HUES48 (cell line): Measurements from ENCODE around the gene MFN1.
"Not testable (repeated sequence)": the region's sequence is repeated elsewhere in the genome, so short reads cannot be mapped to it uniquely, and the experiment has no call there.

Experiments used
- H3K27ac ChIP-seq: one replicate; pipeline ENCODE4 v1.7.0; 2013; ENCODE audit warnings: low read depth, low read length, inconsistent platforms
- H3K27me3 ChIP-seq: 2 replicates; pipeline ENCODE4 v1.6.1; 2013; ENCODE audit warnings: mild to moderate bottlenecking, low read length; ENCODE audit not compliant: control insufficient read depth, insufficient read depth
- H3K36me3 ChIP-seq: 2 replicates; pipeline ENCODE4 v1.6.1; 2013; ENCODE audit warnings: low read length; ENCODE audit not compliant: control insufficient read depth, insufficient read depth
- H3K4me1 ChIP-seq: 2 replicates; pipeline ENCODE4 v1.6.1; 2013; ENCODE audit warnings: mild to moderate bottlenecking, low read length; ENCODE audit not compliant: control insufficient read depth, insufficient read depth
- H3K4me3 ChIP-seq: 2 replicates; pipeline ENCODE4 v1.5.1; 2013; ENCODE audit warnings: mild to moderate bottlenecking, low read depth, low read length
- H3K9ac ChIP-seq: 2 replicates; pipeline ENCODE4 v1.6.1; 2013; ENCODE audit warnings: mild to moderate bottlenecking, low read depth, low read length, moderate library complexity
- H3K9me3 ChIP-seq: 2 replicates; pipeline ENCODE4 v1.6.1; 2013; ENCODE audit warnings: low read length; ENCODE audit not compliant: control insufficient read depth, insufficient read depth

The MFN1 gene

GRCh38 chr3:179347345-179348194 lies at the start of gene MFN1:
MFN1 (plus strand) TSS chr3:179347709; CDS start chr3:179348852, 1,143 bp downstream.
- no peaks in the 10 kb centered on the region for H3K9me3 ChIP-seq
- H3K9ac ChIP-seq: peak within 1 kb of the TSS; percentile 57
- H3K27ac ChIP-seq: peak within 1 kb of the TSS; percentile 76
- no peaks in the 10 kb centered on the region for H3K27me3 ChIP-seq
- 0 out of 2 replicates have a peak, but pooled peaks cover 4% of the 10 kb centered on the region for H3K4me1 ChIP-seq
- peaks cover 21% of the 10 kb centered on the region for H3K36me3 ChIP-seq
- peak within 1 kb of the TSS; percentile 98 for H3K4me3 ChIP-seq

- no peak overlapping the region for H3K9ac ChIP-seq
- H3K36me3 ChIP-seq: no peaks in the 10 kb centered on the region
- H3K9me3 ChIP-seq: no peaks in the 10 kb centered on the region
- peaks cover 7% of the 10 kb centered on the region; the same call in 1 of the 2 replicates for H3K4me1 ChIP-seq
- H3K27ac ChIP-seq: no peak overlapping the region
- no peaks in the 10 kb centered on the region for H3K27me3 ChIP-seq
- no peak overlapping the region for H3K4me3 ChIP-seq
Measured at GRCh38 chr3:179297971-179298725, 49.4 kb upstream of the MFN1 start.

- Histone ChIP-seq H3K27me3 (no peaks in the 10 kb centered on the region), H3K9ac (no peak overlapping the region), H3K4me1 (peaks cover 7% of the 10 kb centered on the region; the same call in 1 of the 2 replicates), H3K36me3 (no peaks in the 10 kb centered on the region), H3K9me3 (no peaks in the 10 kb centered on the region; the same call in 1 of the 2 replicates), H3K4me3 (no peak overlapping the region), H3K27ac (no peak overlapping the region)
Measured at GRCh38 chr3:179299316-179299715, 48.2 kb upstream of the MFN1 start.

GRCh38 chr3:179299999-179300613 lies 47.4 kb upstream of the MFN1 start:
- H3K36me3 ChIP-seq: no peaks in the 10 kb centered on the region
- no peaks in the 10 kb centered on the region for H3K27me3 ChIP-seq
- H3K9me3 ChIP-seq: no peaks in the 10 kb centered on the region; the same call in 1 of the 2 replicates
- H3K27ac ChIP-seq: no peak overlapping the region
- no peak overlapping the region for H3K9ac ChIP-seq
- H3K4me1 ChIP-seq: peaks cover 7% of the 10 kb centered on the region; the same call in 1 of the 2 replicates
- H3K4me3 ChIP-seq: no peak overlapping the region

- Histone ChIP-seq H3K36me3 (no peaks in the 10 kb centered on the region), H3K4me3 (no peak overlapping the region), H3K9me3 (no peaks in the 10 kb centered on the region; the same call in 1 of the 2 replicates), H3K9ac (no peak overlapping the region), H3K4me1 (no peaks in the 10 kb centered on the region), H3K27me3 (no peaks in the 10 kb centered on the region), H3K27ac (no peak overlapping the region)
Measured at GRCh38 chr3:179301645-179302044, 45.9 kb upstream of the MFN1 start.

- no peak overlapping the region for H3K9ac ChIP-seq
- no peak overlapping the region for H3K4me3 ChIP-seq
- no peaks in the 10 kb centered on the region for H3K4me1 ChIP-seq
- H3K9me3 ChIP-seq: no peaks in the 10 kb centered on the region; the same call in 1 of the 2 replicates
- H3K27me3 ChIP-seq: no peaks in the 10 kb centered on the region
- H3K27ac ChIP-seq: no peak overlapping the region
- no peaks in the 10 kb centered on the region for H3K36me3 ChIP-seq
Measured at GRCh38 chr3:179302111-179302510, 45.4 kb upstream of the MFN1 start.

GRCh38 chr3:179304605-179305004 lies 42.9 kb upstream of the MFN1 start:
- Histone ChIP-seq H3K9ac (no peak overlapping the region), H3K4me3 (no peak overlapping the region), H3K36me3 (no peaks in the 10 kb centered on the region), H3K9me3 (no peaks in the 10 kb centered on the region; the same call in 1 of the 2 replicates), H3K4me1 (no peaks in the 10 kb centered on the region), H3K27ac (no peak overlapping the region), H3K27me3 (no peaks in the 10 kb centered on the region)

- not testable (repeated sequence) for H3K27me3 ChIP-seq, H3K9me3 ChIP-seq, H3K4me3 ChIP-seq, H3K4me1 ChIP-seq, H3K9ac ChIP-seq, H3K36me3 ChIP-seq, H3K27ac ChIP-seq
Measured at GRCh38 chr3:179307362-179307761, 40.1 kb upstream of the MFN1 start.

GRCh38 chr3:179308001-179308400 lies 39.5 kb upstream of the MFN1 start:
- no peaks in the 10 kb centered on the region for H3K36me3 ChIP-seq
- no peak overlapping the region for H3K4me3 ChIP-seq
- H3K27ac ChIP-seq: no peak overlapping the region
- H3K9ac ChIP-seq: no peak overlapping the region
- no peaks in the 10 kb centered on the region for H3K27me3 ChIP-seq
- no peaks in the 10 kb centered on the region; the same call in 1 of the 2 replicates for H3K9me3 ChIP-seq
- no peaks in the 10 kb centered on the region for H3K4me1 ChIP-seq

- Histone ChIP-seq H3K27ac (no peak overlapping the region), H3K9me3 (no peaks in the 10 kb centered on the region), H3K4me1 (no peaks in the 10 kb centered on the region), H3K4me3 (no peak overlapping the region), H3K27me3 (no peaks in the 10 kb centered on the region), H3K9ac (no peak overlapping the region), H3K36me3 (no peaks in the 10 kb centered on the region)
Measured at GRCh38 chr3:179309225-179310078, 38.1 kb upstream of the MFN1 start.
